Upper lobe of left lung (tissue), 6 donors: ENCODE measurements around the gene GLRA3. TPM values are rescaled to one million over a fixed set of nuclear protein-coding genes. Genes with fewer than 3 reads are reported as not detected.

ENCODE experiments used
- ATAC-seq, 2 donors: fragments of 200-7000 bp; cut with Tn5 transposase; one replicate each; pipeline ENCODE4 v1.9.1; 2022; ENCODE audit warnings: mild to moderate bottlenecking in 2 of 2, moderate library complexity in 2 of 2; ENCODE audit not compliant: low FRiP score in 2 of 2
- DNase-seq, 2 donors: peaks; one replicate each; pipeline ENCODE4 v3.0.0-alpha.2; 2019 to 2020
- H3K27ac ChIP-seq, 4 donors: fragments of 200-600 bp; sonication (generic); one replicate each; pipeline ENCODE4 v1.5.1; 2016 to 2019
- H3K27me3 ChIP-seq, 4 donors: fragments of 200-600 bp; sonication (generic); one replicate each; pipeline ENCODE4 v1.5.1; 2017 to 2019
- H3K36me3 ChIP-seq, 4 donors: fragments of 200-600 bp; sonication (generic); one replicate each; pipeline ENCODE4 v1.5.1; 2016 to 2019
- H3K4me1 ChIP-seq, 4 donors: fragments of 200-600 bp; sonication (generic); one replicate each; pipeline ENCODE4 v1.5.1; 2018 to 2019
- H3K4me3 ChIP-seq, 4 donors: fragments of 200-600 bp; sonication (generic); one replicate each; pipeline ENCODE4 v1.5.1; 2017 to 2019; ENCODE audit warnings: mild to moderate bottlenecking in 2 of 4, moderate library complexity in 1 of 4
- H3K9me3 ChIP-seq, 4 donors: fragments of 200-600 bp; sonication (generic); one replicate each; pipeline ENCODE4 v1.5.1; 2018 to 2019
- CTCF ChIP-seq, 6 experiments: fragments of 450-650 bp in 4 of 6; fragments of 200-600 bp in 2 of 6; sonication (generic) in 2 of 6; IDR thresholded peaks; one replicate each; pipeline ENCODE4 v1.5.1; 2016 to 2019; ENCODE audit warnings: antibody characterized with exemption in 6 of 6
- EP300 ChIP-seq, 4 donors: sonication (generic); formaldehyde crosslinking; IDR thresholded peaks; one replicate each; pipeline ENCODE4 v1.5.1; 2017; ENCODE audit warnings: antibody characterized with exemption in 4 of 4, control low read depth in 2 of 4
- POLR2A ChIP-seq, 4 donors: fragments of 450-650 bp; IDR thresholded peaks; one replicate each; pipeline ENCODE4 v1.5.1; 2016 to 2017; ENCODE audit warnings: antibody characterized with exemption in 4 of 4, mild to moderate bottlenecking in 2 of 4
- POLR2AphosphoS5 ChIP-seq, 2 donors: sonication (generic); formaldehyde crosslinking; IDR thresholded peaks; one replicate each; pipeline ENCODE4 v1.5.1; 2017; ENCODE audit warnings: antibody characterized with exemption in 2 of 2
- WGBS, 2 donors: methylation state at CpG; one replicate each; pipeline ENCODE4 v1.1.5; 2017 to 2018; 5-methylcytosine and 5-hydroxymethylcytosine counted together
- total RNA-seq, 6 donors: library from RNA; depleted of rRNA in 4 of 6; stranded (reverse); fragments of >200 nt in 4 of 6; gene quantifications; one replicate each; pipeline versions ENCODE4 v1.1.0 to v1.2.1, GENCODE V29; 2016 to 2021
- donor health status: DM: no; HTN: no; CAD: no; lungs with moderate emphysema.
- donor health status: DM: no; HTN: yes; CAD: no; lungs with severe emphysema.

GLRA3 gene
- total RNA-seq, 6 donors from 2014 or later: 0.03 to 0.33 (median 0.15) TPM; not detected in 3

DNA sequence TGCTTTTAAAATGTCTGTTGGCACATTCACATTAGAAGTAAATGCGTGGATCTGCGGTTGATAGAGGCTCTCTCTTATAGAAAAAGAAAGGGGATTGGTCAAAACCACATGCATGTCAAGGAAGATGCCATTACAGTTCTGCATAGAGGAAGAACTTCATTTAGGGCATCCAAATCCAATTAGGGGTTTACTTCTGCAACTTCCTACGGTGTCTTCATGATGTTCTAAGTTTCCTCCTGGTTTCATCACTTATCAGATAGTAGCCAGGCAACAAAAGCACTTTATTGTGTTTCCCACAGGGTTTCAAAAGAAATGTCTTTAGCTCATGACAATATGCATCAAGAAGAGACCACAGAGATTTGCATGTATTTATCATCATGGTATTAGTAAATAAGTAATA lies 170.8 kb downstream of the GLRA3 start:
- Histone ChIP-seq H3K36me3 (no peaks in the 10 kb centered on the region), H3K4me1 (no peaks in the 10 kb centered on the region), H3K9me3 (no peaks in the 10 kb centered on the region), H3K27ac (no peak overlapping the region), H3K4me3 (no peak overlapping the region), H3K27me3 (no peaks in the 10 kb centered on the region)
- 74 to 80% methylated on average over 3 of the region's 3 CpGs for WGBS, 2 donors
- ATAC-seq (no peak), DNase-seq (no peak)
- TF ChIP-seq EP300 (IDR thresholded peaks at IDR 0.05) (no peak), CTCF (IDR thresholded peaks at IDR 0.05) (no peak)

DNA sequence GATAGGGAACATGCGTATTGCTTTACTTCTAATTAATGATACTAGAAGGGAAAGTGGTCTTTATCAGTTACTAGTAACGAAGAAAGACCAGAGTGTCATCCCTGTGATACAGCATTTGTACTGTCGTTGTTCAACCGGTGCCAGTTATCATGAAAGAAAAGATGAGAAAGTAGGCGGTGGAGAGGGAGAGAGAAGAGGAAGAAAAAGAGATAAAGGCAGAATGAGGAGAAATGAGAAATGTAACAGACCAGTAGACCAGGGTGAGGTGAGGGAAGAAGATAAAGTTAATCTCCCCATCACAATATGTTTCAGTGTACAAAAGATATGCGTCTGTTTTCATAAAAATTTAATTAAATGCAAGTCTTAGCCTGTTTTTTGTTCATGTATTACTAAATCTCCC lies 171.6 kb downstream of the GLRA3 start:
- 89 to 93% methylated on average over 6 of the region's 6 CpGs for WGBS, 2 donors
- no peaks in the 10 kb centered on the region for H3K27me3 ChIP-seq
- no peaks in the 10 kb centered on the region for H3K4me1 ChIP-seq
- TF ChIP-seq POLR2AphosphoS5 (IDR thresholded peaks at IDR 0.05) (no peak), CTCF (IDR thresholded peaks at IDR 0.05) (no peak)
- no peaks in the 10 kb centered on the region for H3K36me3 ChIP-seq
- no peak overlapping the region for H3K27ac ChIP-seq
- no peak for DNase-seq
- no peaks in the 10 kb centered on the region for H3K9me3 ChIP-seq
- H3K4me3 ChIP-seq: no peak overlapping the region
- ATAC-seq: no peak

- Histone ChIP-seq H3K27me3 (no peaks in the 10 kb centered on the region), H3K4me3 (no peak overlapping the region), H3K4me1 (no peaks in the 10 kb centered on the region), H3K9me3 (no peaks in the 10 kb centered on the region), H3K27ac (no peak overlapping the region), H3K36me3 (no peaks in the 10 kb centered on the region)
- no peak for DNase-seq
- 87 to 93% methylated on average over 4 of the region's 4 CpGs for WGBS, 2 donors
- no peak for TF ChIP-seq EP300 (IDR thresholded peaks at IDR 0.05)
- no peak for TF ChIP-seq POLR2AphosphoS5 (IDR thresholded peaks at IDR 0.05)
- no peak for TF ChIP-seq POLR2A (IDR thresholded peaks at IDR 0.05)
- no peak for TF ChIP-seq CTCF (IDR thresholded peaks at IDR 0.05)
- ATAC-seq: no peak
Measured at GRCh38 chr4:174654634-174655033, 174.4 kb downstream of the GLRA3 start.

- H3K27me3 ChIP-seq: no peaks in the 10 kb centered on the region
- H3K4me1 ChIP-seq: no peaks in the 10 kb centered on the region
- DNase-seq (no peak), ATAC-seq (no peak)
- no peak overlapping the region for H3K27ac ChIP-seq
- H3K9me3 ChIP-seq: no peaks in the 10 kb centered on the region
- H3K36me3 ChIP-seq: no peaks in the 10 kb centered on the region
- no peak overlapping the region for H3K4me3 ChIP-seq
- TF ChIP-seq POLR2A (IDR thresholded peaks at IDR 0.05) (no peak), POLR2AphosphoS5 (IDR thresholded peaks at IDR 0.05) (no peak), CTCF (IDR thresholded peaks at IDR 0.05) (no peak), EP300 (IDR thresholded peaks at IDR 0.05) (no peak)
- 62 to 68% methylated on average over 2 of the region's 2 CpGs for WGBS, 2 donors
Measured at GRCh38 chr4:174650711-174651355, 178.2 kb downstream of the GLRA3 start.

GRCh38 chr4:174648812-174649211 lies 180.2 kb downstream of the GLRA3 start:
- Histone ChIP-seq H3K36me3 (no peaks in the 10 kb centered on the region), H3K4me3 (no peak overlapping the region), H3K27ac (no peak overlapping the region), H3K4me1 (no peaks in the 10 kb centered on the region), H3K27me3 (no peaks in the 10 kb centered on the region), H3K9me3 (no peaks in the 10 kb centered on the region)
- no peak for DNase-seq
- WGBS, 2 donors: 85 to 86% methylated on average over 5 of the region's 5 CpGs
- no peak for TF ChIP-seq EP300 (IDR thresholded peaks at IDR 0.05)
- TF ChIP-seq POLR2AphosphoS5 (IDR thresholded peaks at IDR 0.05): no peak
- no peak for TF ChIP-seq CTCF (IDR thresholded peaks at IDR 0.05)
- TF ChIP-seq POLR2A (IDR thresholded peaks at IDR 0.05): no peak
- no peak for ATAC-seq
